GM19238 (cell line): ENCODE measurements around the gene NALCN.

Source experiments
- DNase-seq: peaks from one replicate; pipeline ENCODE4 v3.0.0; 2011; ENCODE audit warnings: low spot score; ENCODE audit not compliant: insufficient read length

The NALCN gene

GRCh38 chr13:101415358-101416174 is 742 bp downstream of the NALCN start:
- DNase-seq = no peak

DNA sequence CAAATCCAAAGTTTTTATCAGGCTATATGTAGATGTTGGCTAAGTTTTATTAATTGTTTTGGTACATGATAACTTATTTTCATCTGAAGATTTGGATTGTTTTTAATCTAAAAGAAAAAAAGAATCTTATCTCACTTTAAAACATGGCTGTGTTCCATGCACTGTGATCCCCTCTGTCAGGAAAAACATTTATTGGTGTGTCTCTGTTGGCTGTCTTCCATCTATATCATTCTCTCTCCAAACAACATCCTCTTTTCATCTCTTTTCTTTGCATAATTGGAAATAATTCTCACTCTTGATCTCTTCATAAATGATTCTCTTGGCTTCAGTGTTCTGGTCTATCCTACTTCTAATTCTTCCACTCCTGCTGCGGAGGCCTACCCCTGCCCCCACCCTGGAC is 4.2 kb downstream of the NALCN start:
- no peak for DNase-seq

- DNase-seq = no peak
These were observed 7.2 kb downstream of the NALCN start for GRCh38 chr13:101408992-101409656.

GRCh38 chr13:101408154-101408553 is 8.2 kb downstream of the NALCN start:
- no peak for DNase-seq

DNA sequence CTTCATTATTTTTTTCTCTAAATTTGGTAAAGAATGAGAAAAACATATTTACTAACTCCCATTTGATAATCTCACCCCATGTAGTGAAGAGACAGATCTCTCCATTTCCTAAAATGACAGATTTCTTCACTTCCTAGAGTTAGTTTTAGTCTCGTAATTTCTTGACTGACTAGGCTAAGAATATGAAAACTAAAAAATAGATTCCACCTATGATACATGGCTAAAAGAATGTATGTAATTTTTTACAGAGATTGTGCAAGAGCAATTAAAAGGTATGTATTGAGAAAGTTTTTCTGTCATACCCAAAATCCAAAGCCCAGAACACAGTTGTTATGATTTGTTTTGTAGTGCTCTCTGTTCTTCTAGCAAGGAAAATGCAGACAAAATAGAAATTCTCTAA is 9.5 kb downstream of the NALCN start:
- no peak for DNase-seq

- DNase-seq = no peak
These were observed 15.1 kb downstream of the NALCN start for GRCh38 chr13:101401196-101401595.

- no peak for DNase-seq
These were observed 16.9 kb downstream of the NALCN start for GRCh38 chr13:101399365-101399764.

DNA sequence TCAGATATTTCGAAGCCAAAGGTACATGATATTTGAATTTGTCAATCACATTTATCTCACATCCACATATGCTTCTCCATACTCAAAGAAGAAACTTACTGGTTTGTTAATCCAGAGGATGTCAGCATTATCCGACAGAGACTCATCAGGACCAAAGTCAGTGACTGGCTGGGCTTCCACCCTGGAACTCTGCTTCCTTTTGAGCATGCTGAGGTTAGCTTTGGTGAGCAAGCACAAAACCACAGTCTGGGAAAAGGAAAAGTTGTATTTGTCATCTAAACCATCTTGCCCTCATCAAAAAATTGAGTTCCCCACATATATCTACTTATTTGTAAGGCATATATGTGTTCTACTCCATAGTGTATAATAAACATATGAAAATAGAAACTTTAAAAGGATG is 17.4 kb downstream of the NALCN start:
- no peak for DNase-seq

DNA sequence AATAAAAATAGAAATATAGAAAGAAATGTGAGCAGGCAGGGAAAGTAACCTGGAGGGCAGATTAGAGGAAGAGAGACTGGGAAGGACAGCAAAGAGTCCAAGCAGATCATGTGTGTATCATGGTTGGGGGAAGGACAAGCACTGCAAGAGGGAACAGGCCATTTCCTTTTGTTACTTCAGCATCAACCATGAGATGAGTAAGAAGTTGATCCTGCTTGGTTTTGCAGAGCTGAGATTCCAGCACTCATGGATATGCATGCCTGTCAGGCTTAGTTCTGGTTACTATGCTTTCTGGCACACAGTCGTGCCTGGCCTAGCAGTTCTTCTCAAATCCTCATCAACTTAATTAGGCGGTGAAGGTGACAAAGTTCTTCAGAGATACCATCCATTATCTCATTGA is 18.1 kb downstream of the NALCN start:
- DNase-seq = no peak

- DNase-seq = no peak
These were observed 18.6 kb downstream of the NALCN start for GRCh38 chr13:101397742-101398141.

DNA sequence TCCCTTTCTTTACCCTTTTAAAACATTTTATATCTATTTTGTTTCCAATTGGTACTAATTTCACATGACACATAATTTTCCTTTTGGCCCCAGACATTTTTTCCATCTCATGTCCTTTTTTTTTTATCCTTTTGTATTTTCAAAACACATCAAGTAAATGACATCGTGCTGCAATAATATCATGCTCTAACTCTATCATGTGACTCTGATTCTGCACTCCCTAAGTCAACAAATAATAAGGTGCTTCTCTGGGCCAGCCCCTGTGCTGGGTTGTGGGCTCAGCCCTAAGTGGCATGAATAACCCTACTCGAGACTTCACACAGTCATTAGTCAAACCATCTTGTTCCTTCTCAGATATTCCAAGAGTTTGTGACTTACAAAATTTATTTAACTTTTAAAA is 21.7 kb downstream of the NALCN start:
- DNase-seq = no peak

- no peak for DNase-seq
These were observed 23.2 kb downstream of the NALCN start for GRCh38 chr13:101393140-101393539.

DNA sequence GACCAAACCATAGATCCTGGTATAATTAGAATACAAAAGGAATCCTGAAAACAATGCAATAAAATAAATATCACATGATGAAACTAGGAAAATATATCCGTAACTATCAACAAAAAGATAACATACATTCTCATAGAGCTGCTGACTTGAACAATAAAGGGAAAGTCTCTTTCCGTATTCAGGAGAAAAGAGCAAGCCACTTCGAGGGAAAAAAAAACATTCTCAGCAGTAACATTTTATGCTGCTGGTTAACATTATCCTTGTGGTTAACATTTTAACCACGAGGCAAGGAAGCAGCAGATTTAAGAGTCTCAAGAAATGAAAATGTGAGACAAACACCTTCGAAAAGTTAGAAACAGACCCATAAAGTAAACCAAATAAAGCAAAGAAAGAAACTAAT is 25.8 kb downstream of the NALCN start:
- no peak for DNase-seq

- no peak for DNase-seq
These were observed 31.4 kb downstream of the NALCN start for GRCh38 chr13:101384929-101385328.

DNA sequence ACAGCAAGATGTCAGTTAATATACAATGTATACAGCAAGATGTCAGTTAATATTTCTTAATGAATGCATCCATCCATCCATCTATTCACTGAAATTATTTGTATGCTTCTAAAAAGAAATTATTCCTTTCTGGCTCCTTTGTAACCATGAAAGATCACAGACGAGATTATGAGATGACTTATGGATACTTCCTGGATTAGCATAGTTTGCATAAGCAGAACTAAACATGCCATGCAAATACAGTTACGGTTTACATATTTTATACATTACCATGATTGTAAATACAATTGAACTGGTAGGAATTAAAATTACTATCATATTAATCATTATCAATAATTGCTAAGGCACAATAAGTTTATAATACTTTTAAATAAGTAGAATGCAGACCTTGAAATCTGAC is 32.7 kb downstream of the NALCN start:
- no peak for DNase-seq

GRCh38 chr13:101382701-101383100 is 33.6 kb downstream of the NALCN start:
- DNase-seq = no peak

DNA sequence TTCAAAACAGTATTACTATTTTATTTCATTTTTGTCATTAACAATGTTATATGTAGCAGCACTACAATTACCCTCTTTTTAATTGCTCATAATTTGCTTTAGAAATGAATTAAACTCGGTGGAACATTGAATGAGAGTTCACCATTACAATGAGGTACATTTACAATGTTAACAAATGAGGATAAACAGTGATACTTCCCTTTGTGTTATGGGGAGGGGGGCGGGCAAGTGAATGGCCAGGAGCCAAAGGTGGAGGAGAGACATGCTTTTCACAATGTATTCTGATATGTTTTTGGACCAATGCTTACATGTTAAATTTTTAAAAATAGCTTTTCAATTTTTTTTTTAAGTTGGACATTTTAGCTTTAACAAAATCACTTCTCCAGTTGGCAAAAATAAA is 34.2 kb downstream of the NALCN start:
- no peak for DNase-seq

- DNase-seq = no peak
These were observed 55.8 kb downstream of the NALCN start for GRCh38 chr13:101360525-101360924.

DNA sequence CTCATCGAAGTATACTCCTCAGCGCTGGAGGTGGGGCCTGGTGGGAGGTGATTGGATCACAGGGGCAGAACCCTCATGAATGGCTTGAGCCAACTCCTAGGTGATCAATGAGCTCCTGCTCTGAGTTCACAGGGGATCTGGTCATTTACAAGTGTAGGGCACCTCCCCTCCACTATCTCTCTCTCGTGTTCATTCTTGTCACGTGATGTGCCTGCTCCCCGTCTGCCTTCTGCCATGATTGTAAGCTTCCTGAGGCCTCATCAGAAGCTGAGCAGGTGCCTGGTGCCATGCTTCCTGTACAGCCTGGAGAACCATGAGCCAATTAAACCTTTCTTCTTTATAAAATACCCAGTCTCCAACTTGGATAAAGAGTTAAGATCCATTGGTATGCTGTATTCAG is 61.4 kb downstream of the NALCN start:
- DNase-seq = no peak

GRCh38 chr13:101346942-101347728 is 69.2 kb downstream of the NALCN start:
- no peak for DNase-seq

DNA sequence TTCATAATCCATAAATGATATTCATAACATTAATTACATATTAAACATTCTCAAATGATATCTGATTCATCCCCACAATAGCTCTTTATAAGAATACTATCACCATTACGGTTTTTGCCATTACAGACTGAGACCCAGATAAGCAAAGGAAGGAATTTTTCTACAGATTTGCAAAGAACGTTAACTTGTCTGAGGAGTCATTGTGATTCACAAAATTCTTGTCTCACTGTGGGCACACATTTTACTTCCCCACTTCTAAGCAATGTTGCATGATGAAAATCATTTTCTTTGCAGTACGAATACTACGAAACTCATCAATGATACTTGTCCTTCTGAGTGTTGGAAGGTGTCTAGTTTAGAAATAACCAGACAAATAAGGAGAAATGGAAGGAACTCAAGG is 70.1 kb downstream of the NALCN start:
- no peak for DNase-seq

DNA sequence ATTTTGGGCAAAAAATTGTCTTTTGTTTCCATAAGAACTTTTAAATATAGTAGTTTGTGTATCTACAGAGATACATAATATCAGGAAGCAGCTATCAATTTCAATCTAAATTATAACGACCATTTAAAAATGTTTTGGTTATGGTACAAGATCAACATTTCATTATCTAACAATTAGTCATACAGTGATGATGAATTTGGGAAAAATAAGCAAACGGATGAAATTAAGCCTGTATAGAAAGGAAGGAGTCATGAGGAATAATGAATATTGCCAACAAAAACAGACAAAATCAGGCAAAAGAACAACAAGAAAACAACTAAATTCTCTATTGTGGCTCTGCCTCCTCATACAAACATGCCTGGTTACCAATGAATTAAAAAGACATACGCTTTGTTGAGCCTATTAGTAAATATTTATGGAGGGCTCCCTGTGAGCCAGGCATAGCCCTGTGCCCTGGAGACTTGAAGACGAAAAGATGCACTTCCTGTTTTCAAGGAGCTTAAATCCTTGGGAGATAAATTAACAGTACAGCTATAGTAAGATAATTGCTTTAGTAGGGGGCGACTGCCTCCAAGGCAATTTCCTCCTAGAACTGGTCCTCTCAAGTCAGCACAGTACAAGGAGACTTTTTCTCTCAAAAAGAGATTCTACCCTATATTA is 73.0 kb downstream of the NALCN start:
- no peak for DNase-seq
